Endodermal cell (in vitro differentiated cells): ENCODE measurements around the gene SLC24A3. TPM values are rescaled to one million over a fixed set of nuclear protein-coding genes. Genes with fewer than 3 reads are reported as not detected.

ENCODE experiments used
- DNase-seq: peaks from one replicate; pipeline ENCODE4 v3.0.0-alpha.2; 2017
- H3K27ac ChIP-seq: 2 replicates; pipeline ENCODE4 v1.5.1; 2013; ENCODE audit warnings: mild to moderate bottlenecking, low read depth, low read length, moderate library complexity
- H3K27me3 ChIP-seq: 2 replicates; pipeline ENCODE4 v1.6.1; 2013; ENCODE audit warnings: mild to moderate bottlenecking, low read length, moderate library complexity; ENCODE audit not compliant: insufficient read depth, control insufficient read depth, poor library complexity, severe bottlenecking
- H3K36me3 ChIP-seq: 2 replicates; pipeline ENCODE4 v1.7.0; 2013; ENCODE audit warnings: mild to moderate bottlenecking, low read length, moderate library complexity; ENCODE audit not compliant: control insufficient read depth, insufficient read depth
- H3K4me1 ChIP-seq: one replicate; pipeline ENCODE4 v1.7.0; 2013; ENCODE audit warnings: low read length; ENCODE audit not compliant: control insufficient read depth, insufficient read depth
- H3K4me3 ChIP-seq: 2 replicates; pipeline ENCODE4 v1.5.1; 2013; ENCODE audit warnings: mild to moderate bottlenecking, low read length, moderate library complexity
- H3K9ac ChIP-seq: 2 replicates; pipeline ENCODE4 v1.6.1; 2013; ENCODE audit warnings: mild to moderate bottlenecking, low read length, moderate library complexity; ENCODE audit not compliant: poor library complexity, severe bottlenecking; ENCODE audit errors: extremely low read depth
- H3K9me3 ChIP-seq: 2 replicates; pipeline ENCODE4 v1.6.1; 2013; ENCODE audit warnings: mild to moderate bottlenecking, low read length, moderate library complexity; ENCODE audit not compliant: control insufficient read depth
- H3K27ac Mint-ChIP-seq: 2 replicates; pipeline ENCODE4 v1.8.0; 2020; ENCODE audit warnings: mixed read lengths
- H3K27me3 Mint-ChIP-seq: 2 replicates; pipeline ENCODE4 v1.8.0; 2021; ENCODE audit warnings: mild to moderate bottlenecking, mixed read lengths; ENCODE audit not compliant: insufficient read depth
- H3K36me3 Mint-ChIP-seq: 2 replicates; pipeline ENCODE4 v1.8.0; 2020; ENCODE audit warnings: low read depth, mixed read lengths
- H3K4me1 Mint-ChIP-seq: 2 replicates; pipeline ENCODE4 v1.8.0; 2020; ENCODE audit warnings: mixed read lengths
- H3K4me3 Mint-ChIP-seq: 2 replicates; pipeline ENCODE4 v1.8.0; 2020; ENCODE audit warnings: mild to moderate bottlenecking, moderate library complexity, mixed read lengths
- H3K9me3 Mint-ChIP-seq: 2 replicates; pipeline ENCODE4 v1.8.0; 2020; ENCODE audit warnings: mild to moderate bottlenecking, mixed read lengths
- CTCF ChIP-seq: fragments of 200-600 bp; sonication (generic); conservative IDR thresholded peaks from 2 replicates; pipeline ENCODE4 v1.5.0; 2021; ENCODE audit warnings: antibody characterized with exemption, mild to moderate bottlenecking
- WGBS, 2 experiments: methylation state at CpG; one replicate each; pipeline versions ENCODE4 v1.1.5 to v1.1.7; 2013; ENCODE audit warnings: missing lambda C conversion rate in 2 of 2, mixed read lengths in 1 of 2; ENCODE audit not compliant: insufficient coverage in 1 of 2, insufficient read length in 1 of 2; 5-methylcytosine and 5-hydroxymethylcytosine counted together
- total RNA-seq, 2 donors: library from RNA; stranded (reverse); fragmentation: NEBNext Ultra II Directional in 1 of 2; extraction: Animal tissue kit (Norgen Biotek cat#: 25700) in 1 of 2; gene quantifications; 2 replicates in 1 of 2; 3 replicates in 1 of 2; pipeline ENCODE4 v1.2.1, GENCODE V29; 2021

SLC24A3 gene
- total RNA-seq, 2 donors from 2014 or later: 1.5 to 1.8 TPM

DNA sequence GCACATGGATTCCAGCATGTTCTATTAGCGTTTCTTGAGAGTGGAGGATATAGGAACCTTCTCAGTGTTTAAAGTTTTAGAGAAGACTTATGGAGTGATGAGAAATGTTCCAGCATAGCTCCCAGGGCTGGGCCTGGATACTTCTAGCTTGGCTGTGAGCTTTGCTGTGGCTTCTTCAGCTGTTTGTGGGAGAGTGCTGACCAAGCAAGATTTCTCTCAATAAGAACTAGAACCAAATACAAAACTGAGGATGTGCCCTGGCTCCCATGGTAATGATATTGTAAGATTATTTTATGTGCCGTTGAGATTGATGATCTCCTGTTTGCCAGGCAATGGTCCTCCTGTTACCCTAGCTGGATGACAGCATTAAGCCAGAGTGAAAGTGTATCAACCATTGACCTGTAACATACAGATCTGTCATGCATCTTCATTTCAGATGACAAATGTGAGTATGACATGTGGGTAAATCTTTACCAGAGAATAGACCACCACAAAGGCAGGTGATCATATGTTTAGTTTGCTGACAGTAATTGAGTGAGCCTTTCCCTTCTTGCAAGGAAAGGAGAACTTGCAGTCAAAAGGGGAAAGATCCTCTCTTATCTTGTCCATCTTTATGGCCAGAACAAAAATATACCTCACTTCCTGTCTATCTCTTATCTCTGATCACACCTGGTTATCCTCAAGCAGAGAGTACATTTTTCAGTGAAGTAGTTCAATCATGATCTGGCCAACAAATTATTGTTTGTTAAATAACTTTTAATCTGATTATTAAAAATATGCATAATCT, 180.1 kb downstream of the SLC24A3 start:
- Histone ChIP-seq H3K27ac (no peak overlapping the region), H3K4me1 (no peaks in the 10 kb centered on the region), H3K9me3 (peaks cover 18% of the 10 kb centered on the region), H3K36me3 (no peaks in the 10 kb centered on the region), H3K9ac (no peak overlapping the region), H3K27me3 (no peaks in the 10 kb centered on the region), H3K4me3 (no peak overlapping the region)
- TF ChIP-seq CTCF: no peak
- H3K9me3 Mint-ChIP-seq: peaks cover 18% of the 10 kb centered on the region
- no peaks in the 10 kb centered on the region for H3K27me3 Mint-ChIP-seq
- peaks cover 3% of the 10 kb centered on the region for H3K36me3 Mint-ChIP-seq
- no peak for DNase-seq
- no peak overlapping the region for H3K4me3 Mint-ChIP-seq
- WGBS, 2 experiments: 91% methylated on average over 2 of the region's 2 CpGs; no CpG with 5 or more reads in 1 of the 2 experiments
- no peak overlapping the region for H3K27ac Mint-ChIP-seq
- H3K4me1 Mint-ChIP-seq: no peaks in the 10 kb centered on the region

DNA sequence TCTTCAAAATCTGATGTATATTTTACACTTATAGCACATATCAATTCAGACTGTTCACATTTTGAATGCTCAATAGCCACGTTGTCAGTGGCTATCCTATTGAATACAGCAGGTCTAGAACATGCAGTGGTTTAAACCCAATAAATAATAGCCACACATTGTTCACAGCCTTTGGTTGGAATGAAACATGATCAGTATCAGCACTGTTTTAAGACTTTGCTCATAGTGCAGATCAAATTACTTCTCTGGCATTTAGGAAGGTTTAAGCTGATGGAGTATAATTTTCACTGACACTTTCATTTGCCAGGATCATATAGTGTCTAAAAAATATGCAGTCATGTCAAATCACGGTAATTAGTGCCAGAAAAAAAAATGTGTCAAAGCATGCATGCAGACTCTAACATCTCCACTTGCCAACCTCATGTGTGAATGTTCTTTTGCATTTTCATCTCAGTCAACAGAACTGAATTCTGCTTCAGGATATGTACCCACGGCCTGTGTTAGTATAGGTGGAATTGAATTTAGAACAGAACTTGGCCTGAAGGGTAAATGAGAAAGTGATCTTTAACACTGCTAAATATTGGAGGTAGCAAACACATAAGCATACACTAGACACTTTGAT, 184.1 kb downstream of the SLC24A3 start:
- Histone ChIP-seq H3K9ac (no peak overlapping the region), H3K27ac (no peak overlapping the region), H3K4me3 (no peak overlapping the region), H3K27me3 (no peaks in the 10 kb centered on the region), H3K4me1 (no peaks in the 10 kb centered on the region), H3K36me3 (no peaks in the 10 kb centered on the region), H3K9me3 (peaks cover 23% of the 10 kb centered on the region)
- TF ChIP-seq CTCF: no peak
- WGBS, 2 experiments: 90% methylated on average over 2 to 3 of the region's 3 CpGs
- Mint-ChIP-seq H3K27me3 (no peaks in the 10 kb centered on the region), H3K4me3 (no peak overlapping the region), H3K36me3 (peaks cover 3% of the 10 kb centered on the region), H3K27ac (no peak overlapping the region), H3K4me1 (no peaks in the 10 kb centered on the region), H3K9me3 (peaks cover 24% of the 10 kb centered on the region)
- no peak for DNase-seq

DNA sequence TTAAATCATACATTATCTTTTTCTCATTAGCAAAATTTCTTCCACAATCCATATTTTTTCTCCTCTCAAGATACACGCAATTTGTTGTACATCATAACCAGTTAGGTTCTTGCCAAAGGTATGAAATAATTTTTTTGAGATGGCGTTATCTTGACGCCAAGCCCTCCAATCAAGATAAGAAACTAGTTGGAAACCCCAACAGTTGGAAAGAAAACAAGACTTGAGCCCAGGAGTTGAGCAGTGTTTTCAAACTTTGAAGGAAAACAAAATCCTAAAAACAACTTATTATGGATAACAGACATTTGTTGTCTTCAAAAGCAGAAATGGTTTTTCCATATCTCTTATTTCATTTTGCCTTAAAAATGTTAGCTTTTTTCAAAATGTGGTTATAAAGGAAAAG, 184.8 kb downstream of the SLC24A3 start:
- DNase-seq: no peak
- 94 to 100% methylated on average over 3 of the region's 3 CpGs for WGBS, 2 experiments
- H3K36me3 ChIP-seq: no peaks in the 10 kb centered on the region
- Mint-ChIP-seq H3K27ac (no peak overlapping the region), H3K27me3 (no peaks in the 10 kb centered on the region), H3K36me3 (peaks cover 3% of the 10 kb centered on the region), H3K4me1 (no peaks in the 10 kb centered on the region), H3K9me3 (peaks cover 24% of the 10 kb centered on the region), H3K4me3 (no peak overlapping the region)
- peaks cover 23% of the 10 kb centered on the region for H3K9me3 ChIP-seq
- H3K27me3 ChIP-seq: no peaks in the 10 kb centered on the region
- no peak overlapping the region for H3K27ac ChIP-seq
- no peaks in the 10 kb centered on the region for H3K4me1 ChIP-seq
- no peak for TF ChIP-seq CTCF
- H3K9ac ChIP-seq: no peak overlapping the region
- no peak overlapping the region for H3K4me3 ChIP-seq
